Measurements from ENCODE around the gene SEZ6. TPM values are rescaled to one million over a fixed set of nuclear protein-coding genes. Genes with fewer than 3 reads are reported as not detected.

Gene SEZ6
- total RNA-seq (2022; extraction: Qiagen RNA extraction; ENCODE audit: low read depth) = 0.05 TPM in 1 of 5 replicates, not detected in the others

GRCh38 chr17:29005936-29006511 lies at the start of gene SEZ6:
Gene SEZ6, minus strand, starts transcription at chr17:29006033. Its CDS starts 164 bp downstream, at chr17:29005869.

GRCh38 chr17:29042679-29043538 lies 37.1 kb upstream of the SEZ6 start, which contains the start of gene PIPOX:
Gene PIPOX, plus strand, starts transcription at chr17:29043141. Its CDS starts 85 bp downstream, at chr17:29043226.

DNA sequence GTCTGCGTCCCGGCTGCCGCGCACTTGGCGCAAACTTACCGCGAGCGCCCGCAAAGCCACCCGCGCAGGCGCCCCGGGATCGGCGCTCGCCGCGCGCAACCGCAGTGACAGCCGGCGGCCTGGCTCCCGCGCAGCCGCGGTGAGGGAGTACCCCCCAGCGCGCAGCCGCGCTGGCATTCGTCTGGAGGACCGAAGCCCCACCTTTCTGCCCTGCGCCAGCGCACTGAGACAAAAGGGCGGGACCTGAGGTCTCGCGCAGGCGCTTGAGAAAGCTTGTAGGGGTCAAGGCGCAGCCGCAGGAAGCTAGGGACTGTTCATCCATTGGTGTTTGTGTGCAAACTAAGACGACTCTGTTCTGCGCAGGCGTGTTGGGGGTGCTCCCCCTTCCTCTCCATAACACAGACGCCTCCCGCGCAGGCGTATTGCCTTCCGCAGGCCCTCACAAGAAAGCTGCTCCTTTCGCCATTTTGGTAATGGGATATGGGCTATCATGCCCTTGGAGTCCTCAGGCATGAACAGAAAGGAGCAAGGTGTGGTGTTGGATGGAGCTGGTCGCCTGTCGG lies 54.3 kb downstream of the SEZ6 start, which contains the start of gene PHF12:
Gene PHF12, minus strand, starts transcription at position 91 of the 563 bp plus-strand sequence. CDS start 558 bp downstream, outside the sequence.

Other genes starting within 250 kb of the SEZ6 start
- gene FAM222B, start 163.2 kb downstream of the SEZ6 start, total RNA-seq (2022; extraction: Qiagen RNA extraction; ENCODE audit: low read depth) = 19.0 to 23.3 TPM (median 21.9 TPM) in 5 replicates
- gene ERAL1, start 151.0 kb downstream of the SEZ6 start, total RNA-seq (2022; extraction: Qiagen RNA extraction; ENCODE audit: low read depth) = 70.2 to 92.5 TPM (median 85.9 TPM) in 5 replicates
- 67.2 to 83.8 TPM (median 77.4 TPM) in 5 replicates for gene FLOT2, start 108.3 kb downstream of the SEZ6 start, total RNA-seq (2022; extraction: Qiagen RNA extraction; ENCODE audit: low read depth)
- 4.2 to 5.6 TPM (median 5.4 TPM) in 5 replicates for gene DHRS13, start 103.0 kb downstream of the SEZ6 start, total RNA-seq (2022; extraction: Qiagen RNA extraction; ENCODE audit: low read depth)
- gene PHF12, start 54.5 kb downstream of the SEZ6 start, total RNA-seq (2022; extraction: Qiagen RNA extraction; ENCODE audit: low read depth) = 29.2 to 40.1 TPM (median 35.2 TPM) in 5 replicates
- gene PIPOX, start 37.1 kb upstream of the SEZ6 start, total RNA-seq (2022; extraction: Qiagen RNA extraction; ENCODE audit: low read depth) = 0.19 to 0.35 TPM (median 0.24 TPM) in 4 of 5 replicates, not detected in the other
- gene MYO18A, start 174.4 kb upstream of the SEZ6 start, total RNA-seq (2022; extraction: Qiagen RNA extraction; ENCODE audit: low read depth) = 25.4 to 34.5 TPM (median 28.3 TPM) in 5 replicates
- gene CRYBA1, start 240.8 kb upstream of the SEZ6 start, total RNA-seq (2022; extraction: Qiagen RNA extraction; ENCODE audit: low read depth) = not detected in 5 replicates

Data from A549 treated with RU486 at 1 μM for 4 hours (cell line).